Uterus (tissue), 4 donors: ENCODE results near the gene CTSL. TPM values are rescaled to one million over a fixed set of nuclear protein-coding genes. Genes with fewer than 3 reads are reported as not detected.

ENCODE experiments used
- DNase-seq, 2 donors: peaks; one replicate each; pipeline ENCODE4 v3.0.0-alpha.2; 2019 to 2020
- H3K27ac ChIP-seq, 2 donors: fragments of 200-600 bp; sonication (generic); 1 replicate in 1 of 2; 2 replicates in 1 of 2; pipeline ENCODE4 v1.5.1; 2016 to 2018
- H3K27me3 ChIP-seq, 2 donors: fragments of 200-600 bp; sonication (generic); one replicate each; pipeline ENCODE4 v1.5.1; 2018 to 2019; ENCODE audit warnings: control low read depth in 1 of 2
- H3K36me3 ChIP-seq, 2 donors: fragments of 200-600 bp; sonication (generic); one replicate each; pipeline ENCODE4 v1.5.1; 2019; ENCODE audit warnings: control low read depth in 1 of 2
- H3K4me1 ChIP-seq, 2 donors: fragments of 200-600 bp; sonication (generic); one replicate each; pipeline ENCODE4 v1.5.1; 2018 to 2019; ENCODE audit warnings: control low read depth in 1 of 2
- H3K4me3 ChIP-seq, 2 donors: fragments of 200-600 bp; sonication (generic); 1 replicate in 1 of 2; 2 replicates in 1 of 2; pipeline ENCODE4 v1.5.1; 2018 to 2019; ENCODE audit warnings: mild to moderate bottlenecking in 1 of 2
- H3K9me3 ChIP-seq, 2 donors: fragments of 200-600 bp; sonication (generic); one replicate each; pipeline ENCODE4 v1.5.1; 2019; ENCODE audit warnings: control low read depth in 1 of 2
- POLR2A ChIP-seq, 2 donors: fragments of 450-650 bp; IDR thresholded peaks; one replicate each; pipeline ENCODE4 v1.6.1; 2016; ENCODE audit warnings: antibody characterized with exemption in 2 of 2, mild to moderate bottlenecking in 1 of 2, moderate library complexity in 1 of 2
- intact Hi-C: fragments of 100-400 bp; cut with DNase I; formaldehyde crosslinking; loops from one replicate; pipeline ENCODE4 v1.15.1; 2023; ENCODE audit warnings: low total_unique reads
- total RNA-seq, 4 donors: library from RNA; depleted of rRNA in 3 of 4; stranded (reverse); fragments of >200 nt in 3 of 4; gene quantifications; one replicate each; pipeline versions ENCODE4 v1.1.0 to v1.2.4, GENCODE V29; 2014 to 2023
- TF ChIP-seq, protein P1 (sequence below), 4 experiments: fragments of 200-600 bp in 2 of 4; fragments of 450-650 bp in 2 of 4; sonication (generic) in 2 of 4; IDR thresholded peaks; one replicate each; pipeline ENCODE4 v1.5.1; 2016 to 2019; ENCODE audit warnings: antibody characterized with exemption in 4 of 4, mild to moderate bottlenecking in 2 of 4, moderate library complexity in 1 of 4
- donor health status: DM: yes; HTN: yes; CAD: no.

The CTSL gene
- total RNA-seq, 4 donors from 2014 or later = 84.3 to 183 (median 147) TPM

DNA sequence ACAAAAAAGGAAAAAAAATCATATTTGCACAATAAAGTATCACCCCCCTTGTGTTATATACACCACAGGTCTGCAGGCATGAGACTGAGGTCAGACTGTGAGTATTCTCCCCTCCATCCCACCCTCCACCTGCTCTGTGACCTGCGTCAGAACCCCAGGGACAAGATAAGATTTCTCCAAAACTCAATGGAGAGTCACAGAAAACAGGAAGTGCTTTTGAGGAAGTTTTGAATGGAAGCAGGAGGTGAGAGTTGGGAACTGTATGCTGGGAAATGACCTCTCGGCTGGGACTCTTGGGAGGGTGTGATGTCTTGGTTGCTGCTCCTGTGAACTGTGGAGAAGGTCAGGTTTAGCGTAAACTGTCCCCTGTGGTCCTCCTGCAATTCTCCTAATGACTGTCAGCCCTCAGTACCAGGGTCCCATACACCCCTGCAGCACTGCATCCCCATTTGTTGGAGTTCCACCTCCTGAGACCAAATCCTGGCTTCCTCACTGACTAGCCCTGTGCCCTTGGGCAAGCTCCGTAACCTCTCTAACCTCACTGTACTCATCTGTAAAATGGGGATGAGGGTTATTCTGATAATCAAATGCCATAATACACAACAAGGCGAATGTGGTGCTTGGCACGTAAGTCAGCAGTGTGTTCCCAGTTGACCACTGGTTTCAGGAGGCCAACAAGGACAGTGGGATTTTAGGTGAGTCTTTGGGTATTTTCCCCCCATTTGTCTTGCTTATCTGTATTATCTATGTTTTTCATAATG, 6.9 kb upstream of the CTSL start:
- H3K9me3 ChIP-seq = no peaks in the 10 kb centered on the region
- H3K27ac ChIP-seq = no peak overlapping the region

DNA sequence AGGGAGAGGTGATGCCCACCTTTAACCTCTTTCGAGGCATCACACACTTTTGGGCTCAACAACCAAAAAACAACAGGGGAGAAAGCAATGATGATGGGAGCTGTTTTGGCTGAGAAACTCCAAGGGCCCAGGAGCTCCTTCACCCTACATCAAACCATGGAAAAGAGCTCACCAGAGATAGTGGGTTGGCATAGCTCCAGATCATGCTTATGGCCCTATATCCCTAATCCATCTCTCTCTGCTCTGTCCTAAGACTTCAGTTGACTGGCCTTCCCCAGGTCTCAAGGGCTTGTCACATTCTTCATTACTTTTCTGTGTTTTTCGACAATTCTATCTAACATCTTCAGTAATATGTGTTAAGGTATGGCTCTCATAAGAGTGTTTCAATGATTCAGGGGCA, 5.7 kb upstream of the CTSL start:
- DNase-seq = no peak
- Histone ChIP-seq H3K4me3 (no peak overlapping the region), H3K27me3 (no peaks in the 10 kb centered on the region), H3K9me3 (no peaks in the 10 kb centered on the region), H3K36me3 (no peaks in the 10 kb centered on the region), H3K4me1 (no peaks in the 10 kb centered on the region), H3K27ac (no peak overlapping the region)
- TF ChIP-seq POLR2A (IDR thresholded peaks at IDR 0.05) = no peak
- intact Hi-C loops = no loop called here

More for the DNA sequence above, 6.9 kb upstream of the CTSL start:
- Histone ChIP-seq H3K4me3 (no peak overlapping the region), H3K27me3 (no peaks in the 10 kb centered on the region), H3K36me3 (no peaks in the 10 kb centered on the region), H3K4me1 (peaks cover 0 to 11% of the 10 kb centered on the region in 2 donors)
- TF ChIP-seq, protein P1, sequence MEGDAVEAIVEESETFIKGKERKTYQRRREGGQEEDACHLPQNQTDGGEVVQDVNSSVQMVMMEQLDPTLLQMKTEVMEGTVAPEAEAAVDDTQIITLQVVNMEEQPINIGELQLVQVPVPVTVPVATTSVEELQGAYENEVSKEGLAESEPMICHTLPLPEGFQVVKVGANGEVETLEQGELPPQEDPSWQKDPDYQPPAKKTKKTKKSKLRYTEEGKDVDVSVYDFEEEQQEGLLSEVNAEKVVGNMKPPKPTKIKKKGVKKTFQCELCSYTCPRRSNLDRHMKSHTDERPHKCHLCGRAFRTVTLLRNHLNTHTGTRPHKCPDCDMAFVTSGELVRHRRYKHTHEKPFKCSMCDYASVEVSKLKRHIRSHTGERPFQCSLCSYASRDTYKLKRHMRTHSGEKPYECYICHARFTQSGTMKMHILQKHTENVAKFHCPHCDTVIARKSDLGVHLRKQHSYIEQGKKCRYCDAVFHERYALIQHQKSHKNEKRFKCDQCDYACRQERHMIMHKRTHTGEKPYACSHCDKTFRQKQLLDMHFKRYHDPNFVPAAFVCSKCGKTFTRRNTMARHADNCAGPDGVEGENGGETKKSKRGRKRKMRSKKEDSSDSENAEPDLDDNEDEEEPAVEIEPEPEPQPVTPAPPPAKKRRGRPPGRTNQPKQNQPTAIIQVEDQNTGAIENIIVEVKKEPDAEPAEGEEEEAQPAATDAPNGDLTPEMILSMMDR (IDR thresholded peaks at IDR 0.05) = no peak
- no peak for TF ChIP-seq POLR2A (IDR thresholded peaks at IDR 0.05)
- DNase-seq = no peak
- intact Hi-C loops = no loop called here

DNA sequence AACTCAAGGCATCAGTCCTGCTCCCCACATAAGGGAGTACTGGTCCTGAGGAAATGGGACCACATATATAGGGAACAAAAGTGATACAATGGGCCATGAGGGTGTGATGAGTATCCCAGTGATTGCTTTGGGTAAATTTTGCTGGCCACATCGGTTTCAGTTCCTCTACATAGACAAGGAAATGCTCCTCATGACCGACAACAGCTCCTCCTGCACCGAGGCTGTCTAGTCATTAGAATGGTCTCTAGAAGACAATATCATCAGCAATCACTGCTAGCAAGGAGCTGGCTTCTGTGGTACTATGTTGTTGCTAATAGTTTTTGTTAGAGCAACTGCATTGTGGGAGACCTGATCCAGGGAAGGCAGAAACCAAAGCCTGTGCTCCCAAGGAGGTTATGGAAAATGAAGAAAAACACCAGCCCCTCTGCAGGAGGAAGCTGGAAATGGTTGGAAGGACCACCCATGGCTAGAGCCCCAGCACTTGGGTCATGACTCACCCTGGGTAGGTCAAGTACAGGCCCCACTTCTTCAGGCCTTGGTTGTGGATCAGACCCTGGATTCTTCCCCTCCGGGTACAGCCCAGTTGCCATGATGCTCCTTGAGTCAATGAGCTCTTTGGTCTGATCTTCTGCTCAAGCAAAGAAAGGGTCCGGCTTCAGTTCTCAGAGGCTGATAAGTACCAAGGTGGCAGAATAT, 3.4 kb upstream of the CTSL start:
- no peak for DNase-seq
- Histone ChIP-seq H3K36me3 (no peaks in the 10 kb centered on the region), H3K9me3 (no peaks in the 10 kb centered on the region), H3K4me3 (no peak overlapping the region), H3K27me3 (no peaks in the 10 kb centered on the region), H3K4me1 (peaks cover 0 to 7% of the 10 kb centered on the region in 2 donors), H3K27ac (no peak overlapping the region)
- TF ChIP-seq POLR2A (IDR thresholded peaks at IDR 0.05) = no peak
- TF ChIP-seq, protein P1 (IDR thresholded peaks at IDR 0.05) = no peak
- intact Hi-C loops = no loop called here

DNA sequence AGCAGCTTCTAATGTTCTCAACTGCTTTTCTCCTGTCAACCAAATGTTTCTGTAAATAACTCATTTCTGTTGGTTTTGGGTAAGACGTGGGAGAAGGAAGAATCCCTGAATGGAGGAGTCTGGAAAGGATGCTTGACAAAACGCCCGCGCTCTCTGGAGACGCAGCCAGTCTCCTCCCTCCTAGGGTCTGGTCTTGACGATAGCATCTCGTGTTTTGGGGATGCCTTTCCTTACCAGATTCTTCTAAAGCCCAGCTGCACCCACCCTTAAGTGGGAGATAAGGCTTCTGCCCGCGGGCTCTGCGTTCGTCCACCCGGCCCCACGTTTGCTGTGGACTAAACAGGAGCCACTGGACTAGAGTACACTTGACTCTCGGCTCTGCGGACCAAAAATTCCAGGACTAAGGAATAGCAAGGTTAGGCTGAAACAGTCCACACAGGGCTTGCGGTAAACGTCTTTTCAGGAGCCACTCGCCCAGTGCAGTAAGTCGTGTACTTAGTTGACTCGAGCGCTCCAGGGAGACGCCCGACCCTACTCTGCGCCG, 491 bp upstream of the CTSL start:
- Histone ChIP-seq H3K9me3 (no peaks in the 10 kb centered on the region), H3K4me1 (peaks cover 10% of the 10 kb centered on the region in 2 donors), H3K27me3 (no peaks in the 10 kb centered on the region), H3K4me3 (peak overlapping the region; percentile 67 to 91), H3K36me3 (no peaks in the 10 kb centered on the region), H3K27ac (peak overlapping the region; percentile 95 to 97)
- peak in 1 of 2 donors; percentile 46 for DNase-seq
- intact Hi-C loops = no loop called here
- TF ChIP-seq, protein P1 (IDR thresholded peaks at IDR 0.05) = no peak
- TF ChIP-seq POLR2A (IDR thresholded peaks at IDR 0.05) = no peak

DNA sequence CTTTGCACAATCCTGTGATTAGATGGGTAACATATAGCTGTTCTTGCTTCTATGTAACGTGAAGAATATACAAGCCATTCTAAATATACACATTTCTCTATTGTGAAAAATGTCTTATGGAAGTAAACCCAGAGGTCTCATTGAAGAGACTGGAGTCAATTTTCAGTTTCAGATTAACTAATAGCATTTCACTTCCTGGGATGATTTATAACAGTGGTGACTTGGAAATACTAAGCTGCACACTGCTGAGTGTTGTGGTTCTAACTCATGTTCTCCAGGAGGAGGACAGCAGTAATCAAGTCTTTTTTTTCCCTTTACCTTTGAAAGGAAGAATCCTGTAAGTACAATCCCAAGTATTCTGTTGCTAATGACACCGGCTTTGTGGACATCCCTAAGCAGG, 3.3 kb downstream of the CTSL start:
- DNase-seq = no peak
- Histone ChIP-seq H3K4me3 (no peak overlapping the region), H3K4me1 (peaks cover 10% of the 10 kb centered on the region in 2 donors), H3K27ac (no peak overlapping the region), H3K27me3 (no peaks in the 10 kb centered on the region), H3K9me3 (no peaks in the 10 kb centered on the region), H3K36me3 (no peaks in the 10 kb centered on the region)
- intact Hi-C loops = no loop called here
- no peak for TF ChIP-seq POLR2A (IDR thresholded peaks at IDR 0.05)
- TF ChIP-seq, protein P1 (IDR thresholded peaks at IDR 0.05) = no peak
